Right hindlimb (tissue), 1 donor: ENCODE results near the gene DNAH3.
"Not testable (repeated sequence)": the region's sequence is repeated elsewhere in the genome, so short reads cannot be mapped to it uniquely, and the experiment has no call there.

Experiments
- DNase-seq: peaks from one replicate; pipeline ENCODE4 v3.0.0-alpha.2; 2018

DNAH3 gene

DNA sequence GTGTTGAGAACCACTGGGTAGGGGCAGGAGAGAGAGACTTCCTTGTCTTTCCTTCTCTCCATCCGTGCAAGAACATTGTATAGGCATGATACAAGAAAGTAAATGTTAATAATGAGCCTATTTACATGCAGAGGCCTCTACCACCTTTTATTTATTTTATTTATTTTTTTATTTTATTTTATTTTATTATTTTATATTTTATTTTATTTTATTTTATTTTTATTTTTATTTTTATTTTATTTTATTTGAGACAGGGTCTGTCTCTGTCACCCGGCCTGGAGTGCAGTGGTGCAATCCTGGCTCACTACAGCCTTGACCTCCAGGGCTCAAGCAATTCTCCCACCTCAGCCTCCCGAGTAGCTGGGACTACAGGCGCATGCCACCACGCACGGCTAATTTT lies 87.3 kb downstream of the DNAH3 start:
- DNase-seq = not testable (repeated sequence)

DNA sequence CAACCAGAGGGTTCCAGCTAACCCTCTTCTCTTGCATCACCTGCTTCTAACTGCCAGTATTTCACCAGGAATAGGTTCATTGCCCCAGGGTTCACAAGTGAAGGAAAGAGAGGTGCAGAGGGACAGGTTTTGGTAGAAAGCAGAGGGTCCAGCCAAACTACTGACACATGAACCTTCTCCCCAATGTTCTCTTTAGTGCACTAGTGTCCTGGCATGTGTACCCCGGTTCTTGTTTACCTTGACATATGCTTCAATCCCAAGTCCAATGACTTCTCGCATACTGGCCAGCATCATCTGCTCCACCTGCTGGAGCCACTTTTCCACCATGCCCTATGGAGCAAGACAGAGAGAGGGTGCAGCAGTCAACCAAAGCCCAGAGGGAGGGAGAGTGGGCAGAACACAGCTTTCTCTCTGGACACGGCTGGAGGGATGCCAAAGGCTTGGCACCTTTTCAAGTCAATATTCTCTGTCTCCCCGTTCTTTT lies 90.6 kb downstream of the DNAH3 start:
- DNase-seq = no peak

- no peak for DNase-seq
Measured at GRCh38 chr16:21057875-21058274, 92.8 kb downstream of the DNAH3 start.

- no peak for DNase-seq
Measured at GRCh38 chr16:21056396-21056795, 94.2 kb downstream of the DNAH3 start.

DNA sequence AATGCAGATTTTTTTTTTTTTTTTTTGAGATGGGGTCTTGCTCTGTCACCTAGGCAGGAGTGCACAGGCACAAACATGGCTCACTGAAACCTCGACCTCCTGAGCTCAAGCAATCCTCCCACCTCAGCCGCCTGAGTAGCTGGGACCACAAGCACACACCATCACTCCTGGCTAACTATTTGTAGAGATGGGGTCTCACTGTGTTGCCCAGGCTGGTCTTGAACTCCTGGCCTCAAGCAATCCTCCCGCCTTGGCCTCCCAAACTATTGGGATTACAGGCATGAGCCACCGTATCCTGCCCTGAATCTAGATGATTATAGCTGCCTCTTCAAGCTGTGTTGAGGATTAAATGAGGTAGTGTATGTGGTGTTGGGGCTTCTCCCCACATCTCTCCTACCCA lies 94.9 kb downstream of the DNAH3 start:
- DNase-seq = not testable (repeated sequence)

DNA sequence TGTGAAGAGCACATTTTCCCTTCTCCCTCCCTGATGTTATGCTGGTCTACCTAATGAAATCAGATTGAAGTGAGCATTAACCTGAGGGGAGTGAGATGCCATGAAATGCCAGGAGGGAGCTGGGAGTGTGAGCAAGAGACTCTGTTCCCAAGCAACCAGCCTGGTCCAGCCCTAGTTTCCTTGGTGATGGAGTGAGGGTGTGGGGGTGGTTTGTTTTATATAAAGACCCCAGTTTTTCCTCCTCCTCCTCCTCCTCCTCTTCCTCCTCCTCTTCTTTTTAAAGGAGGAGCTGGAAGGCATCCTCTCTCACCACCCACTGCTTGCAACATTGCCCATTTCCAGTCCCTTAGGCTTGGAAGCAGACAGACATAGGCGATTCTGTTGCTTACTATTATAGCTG lies 97.1 kb downstream of the DNAH3 start:
- no peak for DNase-seq

DNA sequence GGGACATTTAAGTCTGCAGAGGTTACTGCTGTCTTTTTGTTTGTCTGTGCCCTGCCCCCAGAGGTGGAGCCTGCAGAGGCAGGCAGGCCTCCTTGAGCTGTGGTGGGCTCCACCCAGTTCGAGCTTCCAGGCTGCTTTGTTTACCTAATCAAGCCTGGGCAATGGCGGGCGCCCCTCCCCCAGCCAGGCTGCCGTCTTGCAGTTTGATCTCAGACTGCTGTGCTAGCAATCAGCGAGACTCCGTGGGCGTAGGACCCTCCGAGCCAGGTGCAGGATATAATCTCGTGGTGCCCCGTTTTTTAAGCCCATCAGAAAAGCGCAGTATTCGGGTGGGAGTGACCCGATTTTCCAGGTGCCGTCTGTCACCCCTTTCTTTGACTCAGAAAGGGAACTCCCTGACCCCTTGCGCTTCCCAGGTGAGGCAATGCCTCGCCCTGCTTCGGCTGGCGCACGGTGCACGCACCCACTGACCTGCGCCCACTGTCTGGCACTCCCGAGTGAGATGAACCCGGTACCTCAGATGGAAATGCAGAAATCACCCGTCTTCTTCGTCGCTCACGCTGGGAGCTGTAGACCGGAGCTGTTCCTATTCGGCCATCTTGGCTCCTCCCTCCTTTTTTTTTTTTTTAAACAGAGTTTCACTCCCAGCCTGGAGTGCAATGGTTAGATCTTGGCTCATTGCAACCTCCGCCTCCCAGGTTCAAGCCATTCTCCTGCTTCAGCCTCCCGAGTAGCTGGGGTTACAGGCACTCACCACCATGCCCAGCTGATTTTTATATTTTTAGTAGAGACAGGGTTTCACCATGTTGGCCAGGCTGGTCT lies 102.3 kb downstream of the DNAH3 start:
- DNase-seq = not testable (repeated sequence)

DNA sequence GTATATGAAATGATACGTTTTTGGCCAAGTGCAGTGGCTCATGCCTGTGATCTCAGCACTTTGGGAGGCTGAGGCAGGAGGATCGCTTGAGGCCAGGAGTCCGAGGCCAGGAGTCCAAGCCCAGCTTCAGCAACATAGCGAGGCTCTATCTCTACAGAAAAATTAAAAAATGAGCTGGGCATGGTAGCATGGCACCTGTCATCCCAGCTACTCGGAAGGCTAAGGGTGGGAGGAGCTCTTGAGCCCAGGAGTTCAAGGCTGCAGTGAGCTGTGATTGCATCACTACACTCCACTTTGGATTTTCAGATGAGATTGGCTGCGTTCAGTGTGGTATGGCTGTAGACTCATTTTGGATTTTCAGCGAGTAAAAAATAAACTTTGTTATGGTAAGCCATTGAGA lies 112.4 kb downstream of the DNAH3 start:
- DNase-seq = no peak

GRCh38 chr16:21037736-21038135 lies 112.9 kb downstream of the DNAH3 start:
- no peak for DNase-seq

GRCh38 chr16:21037168-21037567 lies 113.5 kb downstream of the DNAH3 start:
- no peak for DNase-seq

DNA sequence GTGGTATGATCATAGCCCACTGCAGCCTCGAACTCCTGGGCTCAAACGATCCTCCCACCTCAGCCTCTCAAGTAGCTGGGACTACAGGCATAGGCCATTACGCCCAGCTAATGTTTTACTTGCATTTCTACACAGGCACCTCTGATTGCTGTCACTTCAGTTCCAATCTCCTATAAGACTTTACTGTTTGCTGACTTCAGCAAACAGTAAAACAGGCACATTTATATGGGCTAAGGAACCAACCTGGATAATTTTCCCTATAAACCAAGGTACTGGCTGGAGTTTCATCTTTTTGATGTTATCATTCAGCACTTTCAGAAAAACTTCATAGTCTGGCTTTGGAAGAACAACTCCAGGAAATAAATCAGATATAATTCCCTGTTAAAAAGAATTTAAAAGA lies 114.2 kb downstream of the DNAH3 start:
- no peak for DNase-seq

GRCh38 chr16:21033704-21034103 lies 116.9 kb downstream of the DNAH3 start:
- DNase-seq = peak; percentile 22

DNA sequence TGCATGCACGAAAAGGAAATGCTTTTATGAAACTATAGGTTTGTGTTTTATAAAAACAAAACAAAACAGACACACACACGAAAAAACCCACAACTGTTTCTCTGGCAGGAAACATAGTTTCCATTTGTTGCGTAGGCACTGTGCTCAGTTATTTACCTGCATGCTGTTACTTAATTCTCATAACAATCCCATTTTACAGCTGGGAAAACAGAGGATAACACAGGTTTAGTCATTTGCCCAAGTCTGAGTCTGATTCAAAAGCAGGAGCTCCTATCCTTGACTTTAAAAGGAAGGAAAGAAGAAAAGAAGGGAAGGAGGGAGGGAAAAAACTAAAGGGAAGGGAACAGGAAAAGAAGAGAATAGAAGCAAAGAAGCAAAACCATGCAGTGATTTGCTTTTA lies 117.4 kb downstream of the DNAH3 start:
- no peak for DNase-seq

DNA sequence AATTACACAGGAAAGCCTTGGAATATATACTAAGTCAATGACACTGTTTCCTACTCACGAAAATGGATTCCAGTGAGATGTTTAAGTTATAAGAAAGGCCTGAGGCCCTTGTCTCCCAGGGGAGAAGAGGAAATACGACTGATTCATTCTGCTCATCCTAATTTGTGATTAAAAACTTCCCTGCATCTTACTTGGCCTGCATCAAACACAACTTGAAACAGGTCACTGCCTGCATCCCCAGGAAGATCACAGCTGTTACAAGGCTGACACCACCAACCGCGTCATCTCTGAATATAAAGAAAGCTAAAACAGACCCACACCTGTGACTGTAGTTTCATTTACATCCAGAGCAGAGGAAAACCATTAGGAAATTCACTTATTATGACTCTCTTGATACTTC lies 121.9 kb downstream of the DNAH3 start:
- no peak for DNase-seq

- DNase-seq = no peak
Measured at GRCh38 chr16:21026846-21027245, 123.8 kb downstream of the DNAH3 start.

DNA sequence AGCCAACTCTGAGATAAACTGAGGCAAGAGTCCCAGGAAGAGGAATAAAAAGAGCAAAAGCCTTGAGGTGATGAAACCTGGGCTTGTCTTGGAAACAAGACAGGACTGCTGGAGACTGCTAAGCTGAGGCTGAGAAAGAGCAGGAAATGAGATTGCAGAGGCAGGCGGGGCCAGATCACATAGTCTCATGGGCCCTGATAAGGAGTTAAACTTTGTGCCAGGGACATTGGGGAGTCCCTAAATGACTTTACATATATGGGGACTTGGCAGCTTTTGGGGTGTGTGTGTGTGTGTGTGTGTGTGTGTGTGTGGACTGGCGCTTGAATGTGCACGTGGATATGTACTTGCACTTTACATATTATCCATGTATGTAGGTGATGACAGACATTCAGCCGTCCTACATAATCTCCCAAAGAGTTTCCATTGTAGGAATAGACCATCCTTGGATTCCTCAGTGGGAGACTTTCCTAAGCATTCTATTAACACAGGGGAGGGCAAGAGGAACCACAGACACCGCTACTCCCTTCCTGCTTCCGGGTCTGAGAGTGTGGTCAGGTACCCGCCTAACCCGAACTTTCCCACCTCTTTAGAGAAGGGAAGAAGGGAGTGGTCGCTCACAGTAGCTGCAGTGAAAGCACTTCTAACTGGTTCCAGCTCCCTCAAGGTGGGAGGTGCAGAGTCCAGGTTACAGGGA lies 127.0 kb downstream of the DNAH3 start:
- DNase-seq = no peak

GRCh38 chr16:21021316-21021715 lies 129.3 kb downstream of the DNAH3 start:
- no peak for DNase-seq

DNA sequence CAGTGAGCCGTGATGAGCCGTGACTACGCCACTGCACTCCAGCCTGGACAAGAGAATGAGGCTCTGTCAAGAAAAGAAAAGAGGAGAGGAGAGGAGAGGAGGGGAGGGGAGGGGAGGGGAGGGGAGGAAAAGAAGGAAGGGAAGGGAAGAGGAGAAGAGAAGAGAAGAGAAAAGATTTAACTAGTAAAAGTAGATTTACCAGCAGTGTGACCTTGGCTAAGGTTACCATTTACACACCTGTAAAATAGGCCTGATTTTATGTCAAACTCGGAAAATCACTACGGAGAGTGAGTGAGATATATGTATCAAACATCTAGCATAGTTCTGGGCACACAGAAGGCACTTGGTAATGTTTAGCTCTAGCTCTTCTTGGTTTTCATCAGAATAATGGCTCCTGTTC lies 140.8 kb downstream of the DNAH3 start:
- no peak for DNase-seq

DNA sequence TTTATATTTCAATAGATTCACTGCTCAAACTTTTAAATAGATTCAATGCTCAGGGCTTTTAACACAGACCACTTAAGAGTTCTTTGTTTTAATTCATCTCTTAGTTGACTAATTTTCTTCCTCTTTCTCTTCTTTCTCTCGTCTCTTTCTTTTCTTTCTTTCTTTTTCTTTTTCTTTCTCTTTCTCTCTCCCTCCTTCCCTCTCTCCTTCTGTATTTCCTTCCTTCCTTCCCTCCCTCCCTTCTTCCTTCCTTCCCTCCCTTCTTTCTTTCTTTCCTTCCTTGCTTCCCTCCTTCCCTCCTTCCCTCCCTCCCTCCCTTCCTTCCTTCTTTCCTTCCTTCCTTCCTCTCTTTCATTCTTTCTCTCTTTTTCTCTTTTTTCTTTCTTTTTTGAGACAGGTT lies 145.6 kb downstream of the DNAH3 start:
- no peak for DNase-seq

- DNase-seq = no peak
Measured at GRCh38 chr16:21001262-21001661, 149.4 kb downstream of the DNAH3 start.

GRCh38 chr16:20997147-20997546 lies 153.5 kb downstream of the DNAH3 start:
- DNase-seq = no peak

DNA sequence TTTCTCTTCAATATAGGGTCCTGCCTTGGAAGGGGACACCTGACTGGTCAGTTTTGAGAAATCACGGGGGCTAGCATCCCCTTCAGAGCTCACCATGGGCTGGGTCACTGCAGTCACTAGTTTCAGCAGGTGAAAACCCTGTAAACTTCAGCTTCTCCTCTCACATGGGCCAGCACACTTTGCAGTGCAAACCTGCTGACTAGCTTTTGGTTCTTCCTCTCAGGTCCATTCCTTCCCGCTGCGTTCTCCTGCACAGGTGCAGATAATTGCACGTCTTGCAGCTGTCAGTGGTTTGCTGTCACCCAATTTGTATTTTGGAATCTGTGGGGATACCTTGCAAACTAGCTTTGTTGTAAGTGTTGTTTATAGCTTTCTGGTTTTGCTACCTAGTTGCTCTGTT lies 154.9 kb downstream of the DNAH3 start:
- no peak for DNase-seq

- not testable (repeated sequence) for DNase-seq
Measured at GRCh38 chr16:20989496-20990070, 161.1 kb downstream of the DNAH3 start.

GRCh38 chr16:20987049-20987448 lies 163.6 kb downstream of the DNAH3 start:
- no peak for DNase-seq
